Cerebellar cortex (tissue), 1 donor: ENCODE results near the gene GOLPH3.
"Not testable (repeated sequence)": the region's sequence is repeated elsewhere in the genome, so short reads cannot be mapped to it uniquely, and the experiment has no call there.

Experiments
- DNase-seq: peaks from one replicate; pipeline ENCODE4 v3.0.0-alpha.2; 2015; ENCODE audit warnings: low spot score

Gene GOLPH3

GRCh38 chr5:32174011-32174870 lies at the start of gene GOLPH3:
TSS of gene GOLPH3 (minus strand) at chr5:32174319. CDS start at chr5:32174034, 285 bp downstream.
- DNase-seq = peak; percentile 84

GRCh38 chr5:32222723-32223470 lies 48.8 kb upstream of the GOLPH3 start:
- no peak for DNase-seq

- no peak for DNase-seq
Observed at GRCh38 chr5:32217886-32218396, 43.8 kb upstream of the GOLPH3 start.

- DNase-seq = not testable (repeated sequence)
Observed at GRCh38 chr5:32214344-32214743, 40.2 kb upstream of the GOLPH3 start.

GRCh38 chr5:32210151-32210550 lies 36.0 kb upstream of the GOLPH3 start:
- DNase-seq = no peak

- DNase-seq = not testable (repeated sequence)
Observed at GRCh38 chr5:32208837-32209236, 34.7 kb upstream of the GOLPH3 start.

GRCh38 chr5:32207355-32207634 lies 33.2 kb upstream of the GOLPH3 start:
- no peak for DNase-seq

GRCh38 chr5:32206509-32207354 lies 32.6 kb upstream of the GOLPH3 start:
- DNase-seq = no peak

- no peak for DNase-seq
Observed at GRCh38 chr5:32206053-32206452, 31.9 kb upstream of the GOLPH3 start.

GRCh38 chr5:32202394-32202793 lies 28.3 kb upstream of the GOLPH3 start:
- DNase-seq = no peak

GRCh38 chr5:32201122-32201753 lies 27.1 kb upstream of the GOLPH3 start:
- DNase-seq = no peak

GRCh38 chr5:32197032-32197431 lies 22.9 kb upstream of the GOLPH3 start:
- DNase-seq = no peak

- DNase-seq = no peak
Observed at GRCh38 chr5:32195265-32195664, 21.1 kb upstream of the GOLPH3 start.

GRCh38 chr5:32193591-32193990 lies 19.5 kb upstream of the GOLPH3 start:
- DNase-seq = no peak

GRCh38 chr5:32190095-32190494 lies 16.0 kb upstream of the GOLPH3 start:
- DNase-seq = no peak

- no peak for DNase-seq
Observed at GRCh38 chr5:32187675-32188074, 13.6 kb upstream of the GOLPH3 start.

GRCh38 chr5:32182463-32183063 lies 8.4 kb upstream of the GOLPH3 start:
- no peak for DNase-seq

GRCh38 chr5:32173267-32174010 lies 680 bp downstream of the GOLPH3 start:
- DNase-seq = peak; percentile 58

- no peak for DNase-seq
Observed at GRCh38 chr5:32172923-32173266, 1.2 kb downstream of the GOLPH3 start.

- not testable (repeated sequence) for DNase-seq
Observed at GRCh38 chr5:32172186-32172911, 1.8 kb downstream of the GOLPH3 start.
